HEK293T (cell line): ENCODE results near the gene SLC4A7.

Source experiments
- ARNT ChIP-seq: fragments of 450-650 bp; IDR thresholded peaks from 2 replicates; pipeline ENCODE4 v1.6.1; 2017; ENCODE audit warnings: mild to moderate bottlenecking
- BHLHE40 ChIP-seq: fragments of 450-650 bp; IDR thresholded peaks from 2 replicates; pipeline ENCODE4 v1.6.1; 2016; ENCODE audit warnings: mild to moderate bottlenecking, moderate library complexity, borderline replicate concordance
- ELF4 ChIP-seq: fragments of 450-650 bp; IDR thresholded peaks from 2 replicates; pipeline ENCODE4 v1.6.1; 2017; ENCODE audit warnings: antibody characterized with exemption
- FOXA1 ChIP-seq: fragments of 450-650 bp; IDR thresholded peaks from 2 replicates; pipeline ENCODE4 v1.6.1; 2016; ENCODE audit warnings: mild to moderate bottlenecking
- FOXK2 ChIP-seq: fragments of 450-650 bp; IDR thresholded peaks from 2 replicates; pipeline ENCODE4 v1.6.1; 2016; ENCODE audit warnings: mild to moderate bottlenecking
- FOXM1 ChIP-seq: fragments of 450-650 bp; IDR thresholded peaks from 2 replicates; pipeline ENCODE4 v1.6.1; 2017; ENCODE audit warnings: mild to moderate bottlenecking, borderline replicate concordance
- L3MBTL2 ChIP-seq: fragments of 450-650 bp; conservative IDR thresholded peaks from 2 replicates; pipeline ENCODE4 v1.6.1; 2016; ENCODE audit warnings: mild to moderate bottlenecking
- LEF1 ChIP-seq: fragments of 450-650 bp; IDR thresholded peaks from 2 replicates; pipeline ENCODE4 v1.6.1; 2017; ENCODE audit warnings: mild to moderate bottlenecking, borderline replicate concordance
- NFRKB ChIP-seq: fragments of 450-650 bp; IDR thresholded peaks from 2 replicates; pipeline ENCODE4 v1.6.1; 2016; ENCODE audit warnings: mild to moderate bottlenecking, moderate library complexity
- PKNOX1 ChIP-seq: fragments of 450-650 bp; IDR thresholded peaks from 2 replicates; pipeline ENCODE4 v1.6.1; 2016
- SP1 ChIP-seq: fragments of 450-650 bp; IDR thresholded peaks from 2 replicates; pipeline ENCODE4 v1.6.1; 2017
- SUZ12 ChIP-seq: fragments of 450-650 bp; IDR thresholded peaks from 2 replicates; pipeline ENCODE4 v1.6.1; 2016; ENCODE audit warnings: mild to moderate bottlenecking
- TARDBP ChIP-seq: fragments of 450-650 bp; IDR thresholded peaks from 2 replicates; pipeline ENCODE4 v1.6.1; 2016
- ZNF384 ChIP-seq: fragments of 450-650 bp; IDR thresholded peaks from 2 replicates; pipeline ENCODE4 v1.6.1; 2016

GRCh38 chr3:27454914-27455313 lies 29.3 kb downstream of the SLC4A7 start:
- TF ChIP-seq PKNOX1 (no peak), BHLHE40 (no peak), FOXM1 (no peak), L3MBTL2 (no peak), NFRKB (no peak), FOXK2 (no peak), SUZ12 (no peak), SP1 (no peak), TARDBP (no peak), LEF1 (no peak), ZNF384 (no peak), ELF4 (no peak), FOXA1 (no peak), ARNT (no peak)
